Amniotic stem cell (primary cell): ENCODE results near the gene SLX9.
A peak's percentile ranks its signal among the peaks of the same experiment; 100 is the strongest.
"Not testable (repeated sequence)": the region's sequence is repeated elsewhere in the genome, so short reads cannot be mapped to it uniquely, and the experiment has no call there.

Source experiments
- DNase-seq: peaks from one replicate; lab custom pipeline; 2025; lab: John Stamatoyannopoulos, UW

The SLX9 gene

GRCh38 chr21:44960141-44961092 is 20.6 kb downstream of the SLX9 start:
- no peak for DNase-seq

- peak; percentile 63 for DNase-seq
Measured at GRCh38 chr21:44962403-44962966, 22.7 kb downstream of the SLX9 start.

GRCh38 chr21:44964381-44964780 is 24.6 kb downstream of the SLX9 start:
- DNase-seq, result no peak

- no peak for DNase-seq
Measured at GRCh38 chr21:44965251-44966022, 25.6 kb downstream of the SLX9 start.

- DNase-seq, result no peak
Measured at GRCh38 chr21:44966135-44967081, 26.6 kb downstream of the SLX9 start.

- DNase-seq, result no peak
Measured at GRCh38 chr21:44967082-44968047, 27.5 kb downstream of the SLX9 start.

- no peak for DNase-seq
Measured at GRCh38 chr21:44969066-44969670, 29.3 kb downstream of the SLX9 start.

- DNase-seq, result peak; percentile 12
Measured at GRCh38 chr21:44969931-44970755, 30.3 kb downstream of the SLX9 start.

GRCh38 chr21:44970766-44971671 is 31.2 kb downstream of the SLX9 start:
- DNase-seq, result no peak

- DNase-seq, result no peak
Measured at GRCh38 chr21:44971672-44971995, 31.8 kb downstream of the SLX9 start.

- no peak for DNase-seq
Measured at GRCh38 chr21:44972301-44972814, 32.5 kb downstream of the SLX9 start.

GRCh38 chr21:44972821-44973220 is 33.0 kb downstream of the SLX9 start:
- no peak for DNase-seq

- no peak for DNase-seq
Measured at GRCh38 chr21:44973598-44973997, 33.8 kb downstream of the SLX9 start.

- no peak for DNase-seq
Measured at GRCh38 chr21:44974676-44975075, 34.8 kb downstream of the SLX9 start.

GRCh38 chr21:44975720-44976555 is 36.1 kb downstream of the SLX9 start:
- no peak for DNase-seq

- not testable (repeated sequence) for DNase-seq
Measured at GRCh38 chr21:44976556-44977393, 36.9 kb downstream of the SLX9 start.
